Parathyroid adenoma (tissue), 2 donors: Measurements from ENCODE around the gene TMEM235.

Experiments used
- H2AFZ ChIP-seq: fragments of 300-600 bp; sonication (generic); one replicate; pipeline ENCODE4 v1.7.0; 2017; ENCODE audit warnings: antibody characterized with exemption, mild to moderate bottlenecking
- H3K27ac ChIP-seq: fragments of 300-600 bp; sonication (generic); one replicate; pipeline ENCODE4 v1.7.0; 2017
- H3K27me3 ChIP-seq: fragments of 300-600 bp; sonication (generic); one replicate; pipeline ENCODE4 v1.7.0; 2017; ENCODE audit warnings: low read length; ENCODE audit not compliant: control insufficient read depth, insufficient read depth
- H3K36me3 ChIP-seq: fragments of 300-600 bp; sonication (generic); one replicate; pipeline ENCODE4 v1.7.0; 2017; ENCODE audit warnings: low read length; ENCODE audit not compliant: control insufficient read depth, insufficient read depth
- H3K4me1 ChIP-seq: fragments of 300-600 bp; sonication (generic); one replicate; pipeline ENCODE4 v1.7.0; 2017; ENCODE audit warnings: control low read depth
- H3K4me2 ChIP-seq: fragments of 300-600 bp; sonication (generic); one replicate; pipeline ENCODE4 v1.7.0; 2017; ENCODE audit warnings: low read length
- H3K4me3 ChIP-seq: fragments of 300-600 bp; sonication (generic); one replicate; pipeline ENCODE4 v1.7.0; 2017; ENCODE audit warnings: low read depth, low read length
- H3K79me2 ChIP-seq: fragments of 300-600 bp; sonication (generic); one replicate; pipeline ENCODE4 v1.7.0; 2017; ENCODE audit warnings: control low read depth
- H3K9ac ChIP-seq: fragments of 300-600 bp; sonication (generic); one replicate; pipeline ENCODE4 v1.7.0; 2017; ENCODE audit warnings: mild to moderate bottlenecking
- H3K9me3 ChIP-seq: fragments of 300-600 bp; sonication (generic); one replicate; pipeline ENCODE4 v1.7.0; 2017; ENCODE audit warnings: low read length; ENCODE audit not compliant: control insufficient read depth
- TF ChIP-seq, protein P1 (sequence below): fragments of 300-600 bp; sonication (generic); IDR thresholded peaks from one replicate; pipeline ENCODE4 v1.7.0; 2017; ENCODE audit warnings: antibody characterized with exemption, mild to moderate bottlenecking
- donor health status: primary hyperparathyroidism.

TMEM235 gene

DNA sequence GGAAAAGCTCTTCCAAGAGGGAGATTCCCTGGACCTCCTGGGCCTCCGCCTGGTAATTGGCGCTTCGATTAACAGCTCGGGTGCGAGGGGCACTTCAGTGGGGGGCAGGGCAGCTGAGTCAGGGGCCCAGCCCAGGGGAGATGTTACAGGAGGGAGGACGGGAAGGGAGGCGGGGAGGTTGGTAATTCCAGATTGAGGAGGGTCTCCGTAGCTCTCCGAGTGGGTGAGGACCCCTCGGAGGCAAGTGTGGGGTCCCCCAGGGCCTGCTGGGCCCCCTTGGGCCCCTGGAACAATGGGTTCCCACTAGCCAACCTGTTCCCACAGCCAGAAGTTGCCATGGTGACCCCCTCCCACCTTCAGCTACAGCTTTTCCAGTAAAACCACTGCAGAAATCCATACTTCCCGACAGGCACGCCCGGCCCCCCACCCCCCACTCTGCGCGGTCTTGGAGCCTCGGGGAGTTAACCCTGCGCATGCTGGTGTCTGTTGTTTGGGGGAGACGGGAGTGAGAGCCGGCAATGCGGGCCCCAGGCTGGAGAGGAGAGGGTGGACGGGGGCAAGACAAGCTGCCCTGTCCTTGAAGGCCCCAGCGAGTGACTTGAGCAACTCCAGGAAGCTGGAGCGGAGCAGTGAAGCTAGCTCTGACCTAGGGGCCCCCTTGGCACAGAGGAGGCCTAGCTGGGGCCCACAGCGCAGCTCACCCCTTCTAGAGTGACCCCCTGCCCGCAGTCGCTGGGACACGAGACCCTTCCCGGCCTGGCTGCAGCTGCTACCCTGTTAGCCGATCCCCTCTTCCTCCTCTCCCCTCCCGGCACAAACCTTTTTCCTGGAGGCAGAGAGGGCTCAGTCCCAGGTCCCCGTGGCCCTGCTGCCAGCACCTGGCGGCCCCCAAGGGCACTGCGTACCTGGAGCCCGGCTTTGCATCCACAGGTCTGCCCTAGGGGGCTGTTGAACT, 37.8 kb downstream of the TMEM235 start:
- no peaks in the 10 kb centered on the region for H3K9me3 ChIP-seq
- H3K4me2 ChIP-seq: no peak overlapping the region
- no peak overlapping the region for H3K4me3 ChIP-seq
- H3K79me2 ChIP-seq: no peaks in the 10 kb centered on the region
- TF ChIP-seq, protein P1, sequence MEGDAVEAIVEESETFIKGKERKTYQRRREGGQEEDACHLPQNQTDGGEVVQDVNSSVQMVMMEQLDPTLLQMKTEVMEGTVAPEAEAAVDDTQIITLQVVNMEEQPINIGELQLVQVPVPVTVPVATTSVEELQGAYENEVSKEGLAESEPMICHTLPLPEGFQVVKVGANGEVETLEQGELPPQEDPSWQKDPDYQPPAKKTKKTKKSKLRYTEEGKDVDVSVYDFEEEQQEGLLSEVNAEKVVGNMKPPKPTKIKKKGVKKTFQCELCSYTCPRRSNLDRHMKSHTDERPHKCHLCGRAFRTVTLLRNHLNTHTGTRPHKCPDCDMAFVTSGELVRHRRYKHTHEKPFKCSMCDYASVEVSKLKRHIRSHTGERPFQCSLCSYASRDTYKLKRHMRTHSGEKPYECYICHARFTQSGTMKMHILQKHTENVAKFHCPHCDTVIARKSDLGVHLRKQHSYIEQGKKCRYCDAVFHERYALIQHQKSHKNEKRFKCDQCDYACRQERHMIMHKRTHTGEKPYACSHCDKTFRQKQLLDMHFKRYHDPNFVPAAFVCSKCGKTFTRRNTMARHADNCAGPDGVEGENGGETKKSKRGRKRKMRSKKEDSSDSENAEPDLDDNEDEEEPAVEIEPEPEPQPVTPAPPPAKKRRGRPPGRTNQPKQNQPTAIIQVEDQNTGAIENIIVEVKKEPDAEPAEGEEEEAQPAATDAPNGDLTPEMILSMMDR: no peak
- H3K27ac ChIP-seq: no peak overlapping the region
- no peaks in the 10 kb centered on the region for H3K4me1 ChIP-seq
- H3K9ac ChIP-seq: no peak overlapping the region
- H3K27me3 ChIP-seq: no peaks in the 10 kb centered on the region
- H2AFZ ChIP-seq: no peak overlapping the region
- no peaks in the 10 kb centered on the region for H3K36me3 ChIP-seq

DNA sequence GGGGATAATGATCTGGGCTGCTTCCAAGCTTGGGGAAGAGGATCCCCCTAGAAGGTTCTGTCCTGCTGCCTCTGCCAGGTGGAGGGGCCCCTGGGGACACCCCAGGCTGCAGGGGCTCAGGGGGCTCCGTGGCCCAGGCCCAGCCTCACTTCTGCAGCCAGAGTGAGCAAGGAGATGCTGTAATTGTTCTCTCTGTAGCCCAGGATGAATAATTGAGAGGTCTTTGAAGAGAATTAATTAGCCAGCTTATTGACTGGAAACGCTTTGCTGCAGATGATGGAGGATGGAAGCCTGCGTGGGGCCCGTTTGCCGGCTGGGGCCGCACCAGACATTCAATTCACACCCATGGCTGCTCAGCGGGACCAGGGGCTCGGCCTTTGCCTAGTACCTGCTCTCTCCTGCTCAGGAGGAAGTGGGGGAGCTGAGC, 38.5 kb downstream of the TMEM235 start:
- H3K9ac ChIP-seq: no peak overlapping the region
- H2AFZ ChIP-seq: no peak overlapping the region
- H3K9me3 ChIP-seq: no peaks in the 10 kb centered on the region
- no peaks in the 10 kb centered on the region for H3K79me2 ChIP-seq
- H3K36me3 ChIP-seq: no peaks in the 10 kb centered on the region
- no peak overlapping the region for H3K4me2 ChIP-seq
- no peaks in the 10 kb centered on the region for H3K4me1 ChIP-seq
- TF ChIP-seq, protein P1: no peak
- no peak overlapping the region for H3K4me3 ChIP-seq
- no peaks in the 10 kb centered on the region for H3K27me3 ChIP-seq
- no peak overlapping the region for H3K27ac ChIP-seq

DNA sequence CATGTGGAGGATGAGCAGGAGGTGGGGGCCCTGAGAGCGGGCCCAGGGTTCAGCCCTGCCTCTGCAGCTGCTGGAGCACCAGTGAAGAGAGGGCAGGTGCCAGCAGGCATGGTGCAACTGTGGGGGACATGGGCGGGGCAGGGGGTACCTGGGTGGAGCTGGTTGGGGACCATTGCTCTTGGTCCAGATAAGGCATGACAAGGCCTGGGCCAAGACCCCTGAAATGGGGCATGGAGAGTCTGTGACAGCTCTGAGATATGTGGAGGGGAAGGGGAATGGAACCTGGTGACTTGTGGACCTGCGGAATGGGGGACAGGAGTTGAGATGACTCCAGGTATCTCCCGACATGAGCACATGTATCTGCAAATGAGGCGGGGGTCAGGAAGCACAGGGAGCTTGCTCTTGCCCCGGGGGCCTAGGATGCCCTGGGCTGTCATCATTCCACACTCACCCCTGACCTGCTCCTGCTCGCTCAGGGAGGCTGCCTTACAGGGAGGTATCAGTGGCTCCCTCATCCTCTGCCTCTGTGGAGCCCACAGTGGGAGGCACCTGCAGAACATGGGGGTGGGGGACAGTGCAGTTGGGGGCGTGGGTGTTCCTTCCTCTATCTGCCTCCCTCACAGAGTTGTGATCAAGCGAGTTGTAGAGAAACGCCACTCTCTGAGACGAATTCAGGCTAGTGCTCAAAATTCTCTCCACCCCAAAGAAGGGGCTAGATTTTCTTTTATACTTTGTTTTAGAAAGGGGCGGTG, 40.2 kb downstream of the TMEM235 start:
- TF ChIP-seq, protein P1: no peak

DNA sequence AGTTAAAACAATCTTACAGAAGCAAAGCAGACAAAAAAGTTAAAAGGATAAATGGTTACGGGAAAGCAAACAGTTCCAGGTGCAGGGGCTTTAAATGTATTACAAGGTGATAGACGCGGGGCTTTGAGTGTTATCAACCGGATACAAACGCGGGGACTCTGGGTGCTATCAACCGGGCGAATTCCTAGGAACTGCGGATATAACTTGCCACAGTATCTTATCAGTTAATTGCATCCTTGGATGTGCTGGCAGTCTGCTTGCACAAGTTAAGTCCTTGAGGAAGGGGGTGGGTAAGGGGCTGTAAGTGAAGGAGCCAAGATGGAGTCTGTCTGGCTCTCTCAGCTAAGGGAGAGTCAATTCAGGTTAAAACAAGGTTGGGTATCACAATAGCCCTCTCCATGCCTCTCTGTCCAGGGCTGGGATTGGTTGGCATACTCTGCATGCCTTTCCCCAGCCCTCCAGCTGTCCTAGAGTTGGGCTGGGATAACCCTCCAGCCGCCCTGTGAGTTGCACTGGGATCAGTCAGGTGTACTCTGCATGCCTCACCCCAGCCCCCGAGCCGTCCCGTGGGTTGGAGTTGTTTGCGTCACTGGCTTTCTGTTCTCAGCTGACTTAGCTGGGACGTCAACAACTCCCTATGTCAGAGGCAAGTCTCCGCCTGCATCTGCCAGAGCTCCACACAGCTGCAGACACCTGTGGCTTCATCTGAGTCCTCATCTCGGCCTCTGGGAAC, 40.9 kb downstream of the TMEM235 start:
- Histone ChIP-seq H3K36me3 (no peaks in the 10 kb centered on the region), H3K27ac (no peak overlapping the region), H3K4me3 (no peak overlapping the region), H3K9me3 (no peaks in the 10 kb centered on the region), H3K4me2 (no peak overlapping the region), H3K4me1 (no peaks in the 10 kb centered on the region), H3K9ac (no peak overlapping the region), H3K27me3 (no peaks in the 10 kb centered on the region), H2AFZ (no peak overlapping the region), H3K79me2 (no peaks in the 10 kb centered on the region)
- TF ChIP-seq, protein P1: no peak

More for the DNA sequence above, 40.2 kb downstream of the TMEM235 start:
- Histone ChIP-seq H3K9me3 (no peaks in the 10 kb centered on the region), H3K36me3 (no peaks in the 10 kb centered on the region), H3K4me1 (no peaks in the 10 kb centered on the region), H3K79me2 (no peaks in the 10 kb centered on the region), H3K27me3 (no peaks in the 10 kb centered on the region), H2AFZ (no peak overlapping the region), H3K4me3 (no peak overlapping the region), H3K4me2 (no peak overlapping the region), H3K9ac (no peak overlapping the region), H3K27ac (no peak overlapping the region)
